ENCODE data around the gene EME1. TPM values are rescaled to one million over a fixed set of nuclear protein-coding genes. Genes with fewer than 3 reads are reported as not detected.
"Not testable (repeated sequence)": the region's sequence is repeated elsewhere in the genome, so short reads cannot be mapped to it uniquely, and the experiment has no call there.

EME1 gene
- total RNA-seq, 1 donor from 2014 or later, result 1.8 TPM

DNA sequence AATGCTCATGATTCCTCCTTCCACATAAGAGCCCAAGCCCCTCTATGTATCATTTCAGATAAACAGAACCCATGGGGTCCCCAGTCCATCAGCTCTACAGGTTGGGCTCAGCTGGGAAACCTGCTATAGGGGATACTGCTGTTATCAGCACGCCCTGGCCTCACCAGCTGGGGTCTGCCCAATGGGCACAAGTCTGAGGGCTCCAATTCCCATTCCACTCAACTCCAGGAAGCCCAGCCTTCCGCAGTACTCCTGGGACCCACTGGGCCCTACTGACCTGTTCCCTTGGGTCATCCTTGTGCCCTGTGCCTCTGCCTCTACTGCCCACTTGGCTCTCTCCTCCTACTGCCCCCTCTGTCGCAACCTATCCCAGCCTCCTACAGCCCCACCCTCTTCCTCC, 43.3 kb upstream of the EME1 start:
- Histone ChIP-seq H3K27ac (no peak overlapping the region), H3K9me3 (no peaks in the 10 kb centered on the region), H3K4me1 (no peaks in the 10 kb centered on the region), H3K27me3 (ENCODE audit: low read depth) (no peaks in the 10 kb centered on the region), H3K36me3 (no peaks in the 10 kb centered on the region), H3K4me3 (no peak overlapping the region)
- DNase-seq (no peak), ATAC-seq (no peak)
- intact Hi-C loops (cut with DNase I), result no loop called here
- TF ChIP-seq, protein P1, sequence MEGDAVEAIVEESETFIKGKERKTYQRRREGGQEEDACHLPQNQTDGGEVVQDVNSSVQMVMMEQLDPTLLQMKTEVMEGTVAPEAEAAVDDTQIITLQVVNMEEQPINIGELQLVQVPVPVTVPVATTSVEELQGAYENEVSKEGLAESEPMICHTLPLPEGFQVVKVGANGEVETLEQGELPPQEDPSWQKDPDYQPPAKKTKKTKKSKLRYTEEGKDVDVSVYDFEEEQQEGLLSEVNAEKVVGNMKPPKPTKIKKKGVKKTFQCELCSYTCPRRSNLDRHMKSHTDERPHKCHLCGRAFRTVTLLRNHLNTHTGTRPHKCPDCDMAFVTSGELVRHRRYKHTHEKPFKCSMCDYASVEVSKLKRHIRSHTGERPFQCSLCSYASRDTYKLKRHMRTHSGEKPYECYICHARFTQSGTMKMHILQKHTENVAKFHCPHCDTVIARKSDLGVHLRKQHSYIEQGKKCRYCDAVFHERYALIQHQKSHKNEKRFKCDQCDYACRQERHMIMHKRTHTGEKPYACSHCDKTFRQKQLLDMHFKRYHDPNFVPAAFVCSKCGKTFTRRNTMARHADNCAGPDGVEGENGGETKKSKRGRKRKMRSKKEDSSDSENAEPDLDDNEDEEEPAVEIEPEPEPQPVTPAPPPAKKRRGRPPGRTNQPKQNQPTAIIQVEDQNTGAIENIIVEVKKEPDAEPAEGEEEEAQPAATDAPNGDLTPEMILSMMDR (IDR thresholded peaks at IDR 0.05), result no peak

DNA sequence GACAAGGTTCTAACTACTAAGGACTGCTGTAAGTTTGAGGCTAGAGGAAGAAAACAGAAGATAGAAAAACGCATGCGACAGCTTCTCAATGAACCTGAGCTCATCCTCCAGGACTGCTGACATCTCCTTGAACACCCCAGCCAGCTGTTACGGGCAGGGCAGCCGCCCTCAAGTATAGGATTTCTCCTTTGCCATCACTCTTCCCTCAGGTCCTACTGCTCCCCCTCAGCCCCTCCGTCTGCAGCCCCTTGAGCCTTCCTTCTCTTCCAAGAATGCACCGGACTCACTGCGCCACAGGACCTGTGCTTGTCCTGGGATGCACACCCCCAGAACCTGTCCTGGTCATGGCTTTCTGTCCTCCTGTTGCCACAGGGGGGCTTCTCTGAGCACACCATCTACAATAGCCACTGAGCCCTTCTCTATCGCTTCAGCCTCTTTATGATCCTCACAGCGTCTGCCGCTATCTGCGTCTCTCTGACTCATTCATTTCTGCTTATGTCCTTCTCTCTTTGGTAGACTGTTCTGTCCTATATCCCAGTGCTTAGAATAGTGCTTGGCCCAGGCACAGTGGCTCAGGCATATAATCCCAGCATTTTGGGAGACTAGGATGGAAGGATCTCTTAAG, 42.8 kb upstream of the EME1 start:
- no peaks in the 10 kb centered on the region for H3K9me3 ChIP-seq
- intact Hi-C loops (cut with DNase I), result no loop called here
- ATAC-seq, result no peak
- peaks cover 5% of the 10 kb centered on the region for H3K27me3 ChIP-seq (ENCODE audit: low read depth)
- H3K36me3 ChIP-seq, result no peaks in the 10 kb centered on the region
- no peak overlapping the region for H3K27ac ChIP-seq
- H3K4me1 ChIP-seq, result no peaks in the 10 kb centered on the region
- no peak overlapping the region for H3K4me3 ChIP-seq
- TF ChIP-seq, protein P1 (IDR thresholded peaks at IDR 0.05), result no peak
- no peak for DNase-seq

DNA sequence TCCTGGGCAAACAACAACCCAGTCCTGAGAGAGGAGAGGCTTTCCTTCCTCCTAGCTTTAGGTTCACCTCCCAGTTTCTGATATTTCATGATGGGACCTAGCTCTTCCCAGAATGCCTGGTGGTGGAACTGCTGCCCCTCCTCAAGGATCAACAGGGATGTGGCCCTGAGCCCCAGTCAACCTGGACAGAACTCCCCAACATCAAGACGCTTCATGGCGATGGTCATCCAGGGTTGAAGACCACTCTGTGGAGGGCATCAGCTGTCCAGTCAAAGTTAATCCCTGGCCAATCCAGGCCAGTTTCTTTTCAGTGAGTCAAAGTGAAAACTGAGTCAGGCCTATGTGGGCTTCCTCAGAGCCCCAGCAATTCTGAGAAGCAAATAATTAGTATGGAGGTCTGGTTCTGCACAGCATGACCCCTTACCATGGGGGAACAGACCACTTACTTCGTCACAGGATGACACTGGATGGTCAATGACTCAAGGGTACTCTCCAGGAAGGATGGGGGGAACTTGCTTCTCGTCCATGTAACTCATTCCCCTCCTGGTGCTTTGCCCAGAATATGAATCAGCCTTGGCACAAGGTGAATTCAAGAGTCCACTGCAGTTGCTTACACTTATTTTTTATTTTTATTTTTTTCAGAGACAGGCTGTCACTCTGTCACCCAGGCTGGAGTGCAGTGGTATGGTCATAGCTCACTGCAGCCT, 41.8 kb upstream of the EME1 start:
- H3K4me1 ChIP-seq, result no peaks in the 10 kb centered on the region
- no peak for ATAC-seq
- peaks cover 5% of the 10 kb centered on the region for H3K27me3 ChIP-seq (ENCODE audit: low read depth)
- intact Hi-C loops (cut with DNase I), result no loop called here
- TF ChIP-seq, protein P1 (IDR thresholded peaks at IDR 0.05), result no peak
- no peak overlapping the region for H3K4me3 ChIP-seq
- no peak overlapping the region for H3K27ac ChIP-seq
- no peaks in the 10 kb centered on the region for H3K9me3 ChIP-seq
- no peaks in the 10 kb centered on the region for H3K36me3 ChIP-seq
- DNase-seq, result no peak

DNA sequence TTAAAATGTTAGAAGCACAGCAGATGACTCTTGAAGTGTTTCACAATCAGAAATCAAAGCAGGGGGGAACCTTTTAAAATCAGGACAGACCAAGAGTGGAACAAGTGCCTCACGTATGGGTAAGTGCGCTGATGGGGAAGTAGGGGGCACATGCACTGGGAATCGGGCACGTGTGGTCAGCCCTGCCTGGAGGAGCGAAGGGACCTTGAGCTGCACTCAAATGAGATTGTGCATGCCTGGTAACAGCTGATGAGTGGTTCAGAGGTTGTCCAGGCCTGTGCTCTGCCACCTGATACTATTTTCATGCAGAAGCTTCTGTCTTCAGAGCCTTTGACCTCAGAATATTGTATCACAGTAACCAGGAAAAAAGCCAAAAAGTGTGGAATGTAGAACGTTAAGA, 40.8 kb upstream of the EME1 start:
- Histone ChIP-seq H3K27me3 (ENCODE audit: low read depth) (peaks cover 5% of the 10 kb centered on the region), H3K4me1 (no peaks in the 10 kb centered on the region), H3K4me3 (no peak overlapping the region), H3K9me3 (no peaks in the 10 kb centered on the region), H3K36me3 (no peaks in the 10 kb centered on the region), H3K27ac (no peak overlapping the region)
- DNase-seq (no peak), ATAC-seq (no peak)
- TF ChIP-seq, protein P1 (IDR thresholded peaks at IDR 0.05), result no peak
- intact Hi-C loops (cut with DNase I), result no loop called here

DNA sequence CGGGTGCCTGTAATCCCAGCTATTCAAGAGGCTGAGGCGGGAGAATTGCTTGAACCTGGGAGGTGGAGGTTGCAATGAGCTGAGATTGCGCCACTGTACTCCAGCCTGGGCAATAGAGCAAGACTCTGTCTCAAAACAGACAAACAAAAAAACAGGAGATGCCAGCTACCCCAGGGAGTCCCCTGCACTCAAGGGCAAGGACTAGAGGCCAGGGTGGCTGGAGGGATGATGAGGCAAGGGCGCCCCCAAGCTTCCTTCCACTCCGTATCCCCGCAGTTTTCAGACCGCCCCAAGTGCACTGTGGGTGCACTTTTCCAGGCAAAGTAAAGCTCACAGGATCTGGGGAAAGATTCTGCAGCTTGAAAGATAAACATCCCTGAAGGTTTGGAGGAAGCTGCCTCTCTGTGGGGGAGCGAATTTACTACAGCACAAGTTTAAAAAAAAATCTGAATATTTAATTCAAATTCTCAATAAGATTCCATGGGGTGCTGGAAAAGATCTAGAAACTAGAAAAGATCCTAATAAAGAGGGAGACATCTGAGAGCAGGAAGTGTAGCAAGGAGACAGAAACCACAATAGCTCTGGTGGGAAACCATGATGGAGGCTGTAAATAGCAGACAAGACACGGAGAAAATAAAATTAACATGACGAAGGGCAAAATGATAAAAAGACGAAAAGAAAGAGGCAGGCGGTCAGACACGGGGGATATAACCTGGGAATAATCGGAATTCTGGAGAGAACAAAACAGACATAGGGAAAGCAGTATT, 39.6 kb upstream of the EME1 start:
- H3K27me3 ChIP-seq (ENCODE audit: low read depth); ATAC-seq; DNase-seq; H3K4me3 ChIP-seq; H3K9me3 ChIP-seq; intact Hi-C loops (cut with DNase I); H3K36me3 ChIP-seq; H3K27ac ChIP-seq; H3K4me1 ChIP-seq: not testable (repeated sequence)

DNA sequence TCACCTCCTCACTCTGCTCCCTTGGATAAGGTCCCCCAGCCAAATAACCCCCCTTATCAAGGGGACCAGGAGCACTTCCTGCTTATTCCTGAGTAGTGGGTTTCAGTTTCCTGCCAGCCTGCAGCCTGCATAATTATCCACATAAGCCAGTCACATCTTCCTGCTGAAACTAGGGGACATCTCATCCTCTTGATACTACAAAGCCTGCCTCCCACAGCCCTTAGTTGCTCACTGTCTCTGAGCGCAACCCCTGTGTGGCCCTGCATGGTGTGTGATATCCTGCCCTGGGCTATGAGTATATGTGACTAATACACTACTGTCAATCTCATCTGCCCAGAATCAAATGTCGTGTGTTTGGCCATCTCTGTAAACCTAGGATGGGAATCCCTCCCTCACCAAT, 35.1 kb upstream of the EME1 start:
- intact Hi-C loops (cut with DNase I), result no loop called here
- DNase-seq (no peak), ATAC-seq (no peak)
- Histone ChIP-seq H3K36me3 (no peaks in the 10 kb centered on the region), H3K27ac (no peak overlapping the region), H3K4me1 (no peaks in the 10 kb centered on the region), H3K27me3 (ENCODE audit: low read depth) (peaks cover 5% of the 10 kb centered on the region), H3K9me3 (no peaks in the 10 kb centered on the region), H3K4me3 (no peak overlapping the region)
- TF ChIP-seq, protein P1 (IDR thresholded peaks at IDR 0.05), result no peak
